ENCODE measurements around the gene CT45A6.
"Not testable (repeated sequence)": the region's sequence is repeated elsewhere in the genome, so short reads cannot be mapped to it uniquely, and the experiment has no call there.

CT45A6 gene

GRCh38 chrX:135802687-135803086 lies at the start of gene CT45A6:
Gene CT45A6 (minus strand): TSS chrX:135802787. CDS start chrX:135798993, 3,794 bp downstream.
- not testable (repeated sequence) for DNase-seq

- DNase-seq = not testable (repeated sequence)
These were observed 34.6 kb upstream of the CT45A6 start, which contains the start of gene CT45A7 for GRCh38 chrX:135837180-135837579. Gene CT45A7 (minus strand): TSS chrX:135837280. CDS start chrX:135833533, 3,747 bp downstream.

GRCh38 chrX:135819912-135820311 lies 17.3 kb upstream of the CT45A6 start, which contains the start of gene CT45A2:
Gene CT45A2 (minus strand): TSS chrX:135820012. CDS start chrX:135816265, 3,747 bp downstream.
- DNase-seq = not testable (repeated sequence)

GRCh38 chrX:135785403-135785802 lies 17.2 kb downstream of the CT45A6 start, which contains the start of gene CT45A5:
Gene CT45A5 (minus strand): TSS chrX:135785503. CDS start chrX:135781729, 3,774 bp downstream.
- not testable (repeated sequence) for DNase-seq

- not testable (repeated sequence) for DNase-seq
These were observed 34.5 kb downstream of the CT45A6 start, which contains the start of gene CT45A3 for GRCh38 chrX:135768091-135768490. Gene CT45A3 (minus strand): TSS chrX:135768191. CDS start chrX:135764444, 3,747 bp downstream.

GRCh38 chrX:135744739-135745138 lies 57.8 kb downstream of the CT45A6 start:
- DNase-seq = not testable (repeated sequence)
